ENCODE results near the gene KLF5. TPM values are rescaled to one million over a fixed set of nuclear protein-coding genes. Genes with fewer than 3 reads are reported as not detected.
"Not testable (repeated sequence)": the region's sequence is repeated elsewhere in the genome, so short reads cannot be mapped to it uniquely, and the experiment has no call there.

The KLF5 gene
- total and polyA plus RNA-seq, 5 donors: 0.54 to 0.83 (median 0.74) TPM

DNA sequence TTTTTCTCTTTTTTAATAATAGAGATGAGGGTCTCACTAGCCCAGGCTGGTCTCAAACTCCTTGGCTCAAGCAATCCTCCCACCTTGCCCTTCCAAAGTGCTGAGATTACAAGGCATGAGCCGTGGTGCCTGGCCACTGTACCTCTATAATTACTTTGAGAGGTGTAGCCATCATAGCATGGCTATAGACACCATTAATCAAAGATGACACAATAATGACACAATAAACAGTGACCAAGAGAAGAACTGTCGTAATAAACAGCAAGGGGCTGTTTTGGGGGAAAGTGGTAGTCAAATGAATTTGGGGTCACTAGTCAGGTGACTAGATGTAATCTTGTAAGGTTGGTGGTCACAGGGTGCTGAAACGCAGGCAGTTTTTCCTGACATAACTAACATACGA is 30.4 kb downstream of the KLF5 start:
- DNase-seq (no peak), ATAC-seq (no peak)
- Histone ChIP-seq H3K27me3 (ENCODE audit: control insufficient read depth, insufficient read depth) (no peaks in the 10 kb centered on the region), H3K27ac (ENCODE audit: low read length) (no peak overlapping the region), H3K4me3 (ENCODE audit: low read length) (no peak overlapping the region), H3K4me1 (ENCODE audit: control insufficient read depth, insufficient read depth, low read length) (no peaks in the 10 kb centered on the region), H3K9me3 (ENCODE audit: control insufficient read depth, low read length) (peaks cover 3% of the 10 kb centered on the region)
- intact Hi-C loops (cut with DNase I): loop anchor here in 1 of 4 donors (10.0 kb wide), 1 partner anchor 616 kb away; no protein-coding TSS in a partner anchor
- 83% methylated on average over 4 of the region's 4 CpGs for WGBS

DNA sequence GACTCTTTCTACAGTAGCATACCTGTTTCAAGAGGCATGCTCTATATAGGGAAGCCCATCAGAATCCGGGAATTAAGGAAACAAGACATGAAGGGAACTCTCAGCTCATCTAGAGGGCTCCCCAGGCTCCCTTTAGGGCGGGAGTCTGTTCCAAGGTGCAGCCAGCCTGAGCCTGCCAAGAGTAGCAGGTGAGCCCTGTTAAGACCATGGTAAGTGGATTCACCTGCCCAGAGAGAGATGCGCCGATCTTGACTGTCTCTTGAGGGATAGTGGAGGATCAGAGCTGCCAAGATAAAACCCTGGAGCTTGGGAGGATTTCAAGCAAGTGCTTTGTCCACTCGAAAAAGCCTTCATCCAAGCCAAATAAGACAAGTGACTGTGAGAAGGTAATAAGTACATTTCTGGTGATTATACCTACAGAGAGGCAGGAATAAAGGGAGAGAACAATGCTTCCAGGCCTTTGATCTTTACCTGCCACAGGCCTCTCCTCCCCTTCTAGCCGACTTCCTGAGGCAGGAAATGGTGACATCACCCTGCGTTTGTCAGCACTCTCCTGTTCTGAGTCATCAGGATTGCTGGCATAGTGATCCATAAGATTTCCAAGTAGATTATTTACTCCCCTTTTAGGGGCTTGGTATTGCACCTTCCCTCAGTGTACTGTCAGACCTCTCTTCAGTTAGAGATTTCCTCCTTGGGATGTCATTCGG is 31.5 kb downstream of the KLF5 start:
- intact Hi-C loops (cut with DNase I): no loop called here
- ATAC-seq (no peak), DNase-seq (no peak)
- no peaks in the 10 kb centered on the region for H3K4me1 ChIP-seq (ENCODE audit: control insufficient read depth, insufficient read depth, low read length)
- 71% methylated on average over 8 of the region's 8 CpGs for WGBS
- H3K27ac ChIP-seq (ENCODE audit: low read length): no peak overlapping the region
- H3K4me3 ChIP-seq (ENCODE audit: low read length): no peak overlapping the region
- H3K27me3 ChIP-seq (ENCODE audit: control insufficient read depth, insufficient read depth): no peaks in the 10 kb centered on the region
- H3K9me3 ChIP-seq (ENCODE audit: control insufficient read depth, low read length): peaks cover 3% of the 10 kb centered on the region

DNA sequence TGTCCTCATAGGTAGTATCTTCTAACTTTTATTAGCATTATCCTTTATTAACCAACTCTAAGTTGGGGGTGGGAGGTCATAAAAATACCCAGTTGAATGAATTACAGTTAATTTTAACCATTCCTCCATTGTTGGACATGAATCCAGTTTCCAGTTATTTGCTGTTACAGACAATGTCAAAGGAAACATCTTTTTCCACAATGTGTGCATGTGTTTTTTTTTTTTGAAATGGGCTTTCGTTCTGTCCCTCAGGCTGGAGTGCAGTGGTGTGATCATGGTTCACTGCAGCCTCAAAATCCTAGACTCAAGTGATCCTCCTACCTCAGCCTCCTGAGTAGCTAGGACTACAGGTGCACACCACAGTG is 32.0 kb downstream of the KLF5 start:
- intact Hi-C loops (cut with DNase I): no loop called here

DNA sequence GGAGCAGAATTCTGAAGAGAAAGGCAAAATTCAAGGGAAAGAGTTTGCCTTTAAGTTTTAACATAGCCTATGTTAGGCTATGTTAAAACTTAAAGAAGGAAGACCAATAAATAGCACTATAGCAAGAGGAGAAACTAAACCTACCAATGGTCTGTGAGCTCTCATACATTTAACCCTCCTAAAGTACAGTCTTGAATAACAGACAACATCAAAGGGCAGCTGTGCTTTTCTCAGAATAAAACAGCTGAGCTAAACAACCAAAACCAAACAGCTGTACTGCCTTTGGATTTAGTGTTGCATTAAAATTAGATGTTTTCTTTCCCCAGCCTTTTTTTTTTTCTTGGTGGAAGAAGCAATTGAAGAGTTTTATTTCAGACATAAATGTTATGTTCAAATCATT is 34.0 kb downstream of the KLF5 start:
- Histone ChIP-seq H3K4me1 (ENCODE audit: control insufficient read depth, insufficient read depth, low read length) (no peaks in the 10 kb centered on the region), H3K27ac (ENCODE audit: low read length) (no peak overlapping the region), H3K27me3 (ENCODE audit: control insufficient read depth, insufficient read depth) (no peaks in the 10 kb centered on the region), H3K9me3 (ENCODE audit: control insufficient read depth, low read length) (peaks cover 2% of the 10 kb centered on the region), H3K4me3 (ENCODE audit: low read length) (no peak overlapping the region)
- DNase-seq: no peak
- intact Hi-C loops (cut with DNase I): no loop called here
- ATAC-seq: no peak

More for the DNA sequence above, 32.0 kb downstream of the KLF5 start:
- peaks cover 3% of the 10 kb centered on the region for H3K9me3 ChIP-seq (ENCODE audit: control insufficient read depth, low read length)
- H3K27ac ChIP-seq (ENCODE audit: low read length): no peak overlapping the region
- WGBS: 43% methylated on average over 1 of the region's 1 CpG
- no peaks in the 10 kb centered on the region for H3K4me1 ChIP-seq (ENCODE audit: control insufficient read depth, insufficient read depth, low read length)
- DNase-seq (no peak), ATAC-seq (no peak)
- H3K27me3 ChIP-seq (ENCODE audit: control insufficient read depth, insufficient read depth): no peaks in the 10 kb centered on the region
- H3K4me3 ChIP-seq (ENCODE audit: low read length): no peak overlapping the region

DNA sequence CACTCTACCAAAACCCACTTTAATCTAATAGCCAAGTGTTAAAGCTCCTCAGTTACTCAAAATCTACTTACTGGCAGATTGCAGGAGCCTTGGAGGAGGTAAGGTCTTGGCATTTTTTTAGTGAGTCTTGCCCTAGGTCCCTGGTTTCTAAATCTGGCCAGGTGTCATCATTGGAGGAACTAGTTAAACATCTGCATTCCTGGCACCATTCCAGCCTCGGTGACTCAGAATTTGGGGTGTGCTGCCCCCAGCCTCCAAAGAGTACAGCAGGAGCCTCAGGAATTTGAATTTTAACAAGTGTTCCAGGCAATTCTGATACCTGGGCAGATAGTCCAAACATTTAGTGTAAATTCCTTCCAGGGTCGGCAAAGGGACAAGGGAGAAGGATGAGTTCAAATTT is 37.4 kb downstream of the KLF5 start:
- Histone ChIP-seq H3K27me3 (ENCODE audit: control insufficient read depth, insufficient read depth) (no peaks in the 10 kb centered on the region), H3K27ac (ENCODE audit: low read length) (no peak overlapping the region), H3K9me3 (ENCODE audit: control insufficient read depth, low read length) (no peaks in the 10 kb centered on the region), H3K4me1 (ENCODE audit: control insufficient read depth, insufficient read depth, low read length) (no peaks in the 10 kb centered on the region), H3K4me3 (ENCODE audit: low read length) (no peak overlapping the region)
- intact Hi-C loops (cut with DNase I): no loop called here
- 43% methylated on average over 2 of the region's 2 CpGs for WGBS
- no peak for DNase-seq
- no peak for ATAC-seq

DNA sequence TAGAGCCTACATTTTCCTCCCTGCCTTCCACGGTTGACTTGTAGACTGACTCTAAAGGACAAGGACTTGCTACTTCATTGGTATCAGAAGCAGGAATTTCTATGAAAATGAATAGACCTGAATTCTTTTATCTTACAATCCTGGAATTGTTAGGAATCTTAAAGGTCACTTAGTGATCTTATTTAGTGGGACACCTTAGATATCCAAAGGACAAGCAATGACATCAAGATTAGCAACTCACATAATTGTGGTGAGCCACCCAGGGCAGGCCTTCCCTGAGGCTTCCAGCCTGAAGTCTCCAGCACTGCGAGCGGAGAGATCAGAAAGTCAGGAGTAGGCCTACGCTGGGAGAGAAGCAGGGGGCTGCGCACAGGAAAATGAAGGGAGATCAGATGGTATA is 37.8 kb downstream of the KLF5 start:
- no peaks in the 10 kb centered on the region for H3K27me3 ChIP-seq (ENCODE audit: control insufficient read depth, insufficient read depth)
- H3K4me3 ChIP-seq (ENCODE audit: low read length): no peak overlapping the region
- intact Hi-C loops (cut with DNase I): no loop called here
- ATAC-seq: no peak
- no peaks in the 10 kb centered on the region for H3K9me3 ChIP-seq (ENCODE audit: control insufficient read depth, low read length)
- DNase-seq: no peak
- no peaks in the 10 kb centered on the region for H3K4me1 ChIP-seq (ENCODE audit: control insufficient read depth, insufficient read depth, low read length)
- WGBS: 74% methylated on average over 5 of the region's 5 CpGs
- H3K27ac ChIP-seq (ENCODE audit: low read length): no peak overlapping the region

DNA sequence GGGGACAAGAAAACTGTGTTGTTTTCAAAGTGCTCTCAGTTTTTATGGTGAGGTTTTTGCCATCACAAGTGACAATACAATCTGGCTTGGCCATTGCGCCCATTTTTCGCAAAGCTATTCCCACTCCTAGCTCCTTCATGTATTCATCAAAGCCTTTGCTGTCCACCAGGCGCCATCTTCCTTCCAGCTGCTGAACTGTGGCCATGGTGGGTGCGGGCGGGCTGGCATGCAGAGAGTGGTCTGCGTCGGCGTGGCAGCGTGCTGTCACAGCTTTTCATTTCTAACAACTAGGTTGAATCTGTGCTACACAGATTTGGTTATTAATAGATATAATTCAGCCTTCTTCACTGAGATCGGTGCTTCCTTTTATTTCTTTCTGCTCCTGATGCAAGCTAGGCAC is 42.0 kb downstream of the KLF5 start:
- DNase-seq; H3K27ac ChIP-seq (ENCODE audit: low read length); H3K4me3 ChIP-seq (ENCODE audit: low read length); ATAC-seq; H3K27me3 ChIP-seq (ENCODE audit: control insufficient read depth, insufficient read depth); intact Hi-C loops (cut with DNase I); H3K9me3 ChIP-seq (ENCODE audit: control insufficient read depth, low read length); H3K4me1 ChIP-seq (ENCODE audit: control insufficient read depth, insufficient read depth, low read length): not testable (repeated sequence)
- 97% methylated on average over 10 of the region's 10 CpGs for WGBS

DNA sequence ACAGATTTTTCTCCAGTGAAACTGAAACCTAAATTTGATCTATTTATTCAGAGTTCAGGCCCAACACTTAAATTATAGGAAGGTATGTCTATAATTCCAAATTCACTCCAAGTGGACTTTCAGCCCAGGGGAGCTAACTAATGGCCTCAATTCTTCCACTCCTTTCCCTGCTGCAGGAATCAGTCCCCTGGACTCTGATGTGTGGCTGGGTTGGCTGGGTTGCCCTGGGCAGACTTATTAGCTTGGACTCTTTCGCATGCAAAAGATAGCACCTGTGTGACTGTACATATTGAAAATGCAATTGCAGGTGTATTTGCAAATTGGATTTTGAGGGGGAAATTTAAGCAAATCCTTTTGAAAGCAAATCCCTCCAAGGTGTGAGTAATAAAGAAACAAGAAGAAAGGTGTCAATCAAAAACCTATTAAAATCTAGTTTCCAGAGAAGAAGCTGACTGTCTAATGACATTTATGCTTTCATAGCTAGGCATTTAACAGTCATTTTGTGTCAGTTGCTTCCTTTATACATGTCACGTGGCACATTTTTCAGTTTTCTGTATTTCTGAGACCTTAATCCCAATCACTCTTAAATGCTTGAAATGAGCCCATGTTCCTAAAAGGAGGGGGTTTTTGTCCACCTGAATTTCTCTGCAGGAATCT is 42.7 kb downstream of the KLF5 start:
- H3K4me1 ChIP-seq (ENCODE audit: control insufficient read depth, insufficient read depth, low read length): no peaks in the 10 kb centered on the region
- H3K9me3 ChIP-seq (ENCODE audit: control insufficient read depth, low read length): no peaks in the 10 kb centered on the region
- H3K4me3 ChIP-seq (ENCODE audit: low read length): no peak overlapping the region
- DNase-seq (no peak), ATAC-seq (no peak)
- 86% methylated on average over 2 of the region's 2 CpGs for WGBS
- H3K27ac ChIP-seq (ENCODE audit: low read length): no peak overlapping the region
- intact Hi-C loops (cut with DNase I): no loop called here
- no peaks in the 10 kb centered on the region for H3K27me3 ChIP-seq (ENCODE audit: control insufficient read depth, insufficient read depth)

DNA sequence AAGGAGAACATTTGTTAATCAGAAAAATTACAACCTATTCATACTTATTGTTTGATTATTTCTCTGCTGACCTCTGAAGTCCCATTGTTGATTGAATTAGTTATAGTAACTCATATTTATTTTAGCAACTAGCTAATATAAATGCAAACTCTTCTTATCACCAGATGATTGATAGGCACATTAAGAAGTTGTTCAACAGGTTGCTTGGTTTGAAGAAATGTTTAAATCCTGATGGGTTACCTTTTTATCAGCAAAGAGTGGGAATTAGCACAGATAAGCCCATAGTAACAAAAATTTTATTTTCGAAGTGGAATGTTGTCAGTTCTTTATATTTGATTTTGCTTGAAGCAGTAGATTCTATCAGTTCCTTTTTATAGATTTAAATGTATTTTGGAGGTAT is 44.4 kb downstream of the KLF5 start:
- H3K4me1 ChIP-seq (ENCODE audit: control insufficient read depth, insufficient read depth, low read length): no peaks in the 10 kb centered on the region
- intact Hi-C loops (cut with DNase I): no loop called here
- H3K9me3 ChIP-seq (ENCODE audit: control insufficient read depth, low read length): no peaks in the 10 kb centered on the region
- no peak overlapping the region for H3K27ac ChIP-seq (ENCODE audit: low read length)
- ATAC-seq: no peak
- no peak for DNase-seq
- no peaks in the 10 kb centered on the region for H3K27me3 ChIP-seq (ENCODE audit: control insufficient read depth, insufficient read depth)
- 60% methylated on average over 1 of the region's 1 CpG for WGBS
- no peak overlapping the region for H3K4me3 ChIP-seq (ENCODE audit: low read length)

DNA sequence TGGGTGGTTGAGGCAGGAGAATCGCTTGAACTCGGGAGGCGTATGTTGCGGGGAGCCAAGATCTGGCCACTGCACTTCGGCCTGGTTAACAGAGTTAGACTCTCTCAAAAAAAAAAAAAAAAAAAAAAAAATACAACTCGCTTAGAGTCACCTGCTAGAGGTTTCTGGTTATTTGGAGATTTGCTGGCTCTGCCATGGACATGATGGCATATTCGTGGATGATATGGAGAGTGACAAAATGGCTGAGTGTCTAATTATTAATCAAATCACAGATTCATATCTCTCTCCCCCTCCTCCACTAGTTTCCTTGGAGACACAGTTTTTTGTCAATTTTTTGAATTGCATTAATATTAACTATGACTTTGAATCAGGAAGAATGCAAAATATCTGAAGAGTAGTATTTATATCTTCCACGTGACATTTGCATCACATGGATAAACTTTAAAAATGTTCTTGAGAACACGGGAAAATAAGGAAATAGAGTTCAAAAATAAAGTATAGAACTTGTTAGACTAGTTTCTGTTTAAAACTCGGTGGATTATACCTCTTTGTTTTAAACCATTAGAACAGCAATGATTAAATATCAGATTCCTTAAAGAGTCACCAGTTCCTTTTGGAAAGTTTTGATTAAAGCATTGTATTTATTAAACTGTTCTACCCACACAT is 47.8 kb downstream of the KLF5 start:
- intact Hi-C loops (cut with DNase I): no loop called here
- H3K27ac ChIP-seq (ENCODE audit: low read length): no peak overlapping the region
- no peak for DNase-seq
- no peaks in the 10 kb centered on the region for H3K4me1 ChIP-seq (ENCODE audit: control insufficient read depth, insufficient read depth, low read length)
- H3K27me3 ChIP-seq (ENCODE audit: control insufficient read depth, insufficient read depth): no peaks in the 10 kb centered on the region
- H3K4me3 ChIP-seq (ENCODE audit: low read length): no peak overlapping the region
- no peaks in the 10 kb centered on the region for H3K9me3 ChIP-seq (ENCODE audit: control insufficient read depth, low read length)
- no peak for ATAC-seq
- WGBS: 85% methylated on average over 10 of the region's 10 CpGs

DNA sequence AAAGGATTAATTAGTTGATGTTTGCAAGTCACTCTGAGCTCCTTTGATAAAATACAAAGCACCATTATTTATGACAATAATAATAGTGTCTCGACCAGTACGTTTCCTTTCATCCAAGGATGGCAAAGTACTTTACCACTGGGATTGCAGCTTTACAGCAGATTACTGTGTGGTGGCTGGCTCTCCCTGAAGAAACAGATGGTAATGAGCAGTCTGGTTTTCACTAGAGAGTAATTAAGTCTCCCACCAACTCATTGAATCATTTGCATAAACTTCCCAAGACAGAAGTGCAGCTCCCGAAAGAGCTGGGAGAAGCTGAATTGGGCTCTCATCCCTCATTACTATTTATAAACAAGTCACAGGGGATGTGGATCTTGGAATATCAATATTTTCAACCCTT is 48.7 kb downstream of the KLF5 start:
- H3K27me3 ChIP-seq (ENCODE audit: control insufficient read depth, insufficient read depth): no peaks in the 10 kb centered on the region
- H3K4me3 ChIP-seq (ENCODE audit: low read length): no peak overlapping the region
- intact Hi-C loops (cut with DNase I): no loop called here
- H3K4me1 ChIP-seq (ENCODE audit: control insufficient read depth, insufficient read depth, low read length): no peaks in the 10 kb centered on the region
- 72% methylated on average over 3 of the region's 3 CpGs for WGBS
- no peaks in the 10 kb centered on the region for H3K9me3 ChIP-seq (ENCODE audit: control insufficient read depth, low read length)
- DNase-seq (no peak), ATAC-seq (no peak)
- H3K27ac ChIP-seq (ENCODE audit: low read length): no peak overlapping the region

Measured in right cardiac atrium (tissue), 5 donors.